Measurements from ENCODE around the gene KRTAP20-1.

DNA sequence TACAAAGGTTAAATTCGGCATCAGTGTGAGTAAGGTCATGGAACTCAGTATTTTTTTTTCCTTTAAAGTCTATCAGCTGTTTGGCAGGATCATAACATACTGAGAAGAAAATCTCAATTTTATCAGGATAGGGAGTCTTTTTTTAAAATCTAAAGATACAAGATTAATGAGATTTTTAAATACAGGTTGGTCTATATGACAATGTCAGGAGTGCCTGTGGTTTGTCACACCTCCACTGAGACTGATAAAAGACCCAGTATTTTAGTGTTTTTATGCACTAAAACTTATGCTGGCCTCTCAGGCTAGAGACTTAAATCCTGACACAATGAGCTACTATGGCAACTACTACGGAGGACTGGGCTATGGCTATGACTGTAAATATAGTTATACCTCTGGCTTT is 26.3 kb downstream of the KRTAP20-1 start, which contains the start of gene KRTAP20-3:
- TF ChIP-seq CTCF (IDR thresholded peaks at IDR 0.05), result no peak
- TF ChIP-seq EZH2phosphoT487 (IDR thresholded peaks at IDR 0.05), result no peak
- no peak for TF ChIP-seq EZH2 (IDR thresholded peaks at IDR 0.05)
